ENCODE measurements around the gene TRIM39. TPM values are rescaled to one million over a fixed set of nuclear protein-coding genes. Genes with fewer than 3 reads are reported as not detected.

Gene TRIM39
- total and polyA plus RNA-seq, 2 experiments from 2014 or later, result 13.9 to 15.4 TPM

DNA sequence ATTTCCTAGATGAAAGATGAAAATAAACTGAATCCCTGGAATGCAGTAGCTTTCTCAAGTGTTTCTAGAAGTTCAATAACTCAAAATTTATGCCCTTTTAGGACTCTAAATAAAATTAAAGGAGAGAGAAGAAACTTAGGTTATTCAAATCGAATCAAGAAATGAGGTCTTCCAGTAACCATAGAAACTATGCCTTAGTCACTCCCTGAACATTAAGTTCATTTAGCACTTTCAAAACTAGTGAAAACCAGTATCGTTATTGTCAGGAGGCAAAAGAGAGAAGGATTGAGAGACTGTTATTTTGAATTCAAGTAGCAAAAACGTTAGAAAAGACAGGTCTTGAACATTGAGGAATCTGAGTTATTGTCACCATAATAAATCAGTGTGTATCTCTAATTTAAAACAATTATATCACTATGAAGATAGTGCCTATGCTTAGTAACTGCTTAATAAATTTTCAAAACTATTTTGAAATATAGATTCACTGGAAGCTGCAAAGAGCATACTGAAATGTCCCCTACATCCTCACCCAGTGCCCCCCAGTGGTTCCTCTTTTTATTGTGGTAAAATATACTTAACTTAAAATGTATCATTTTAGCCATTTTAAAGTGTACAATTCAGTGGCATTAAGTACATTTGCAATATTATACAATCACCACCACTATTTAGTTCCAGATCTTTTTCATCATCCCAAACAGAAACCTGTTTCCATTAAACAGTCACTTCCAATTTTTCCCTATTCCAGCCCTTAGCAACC lies 22.9 kb downstream of the TRIM39 start:
- TF ChIP-seq, protein P1, sequence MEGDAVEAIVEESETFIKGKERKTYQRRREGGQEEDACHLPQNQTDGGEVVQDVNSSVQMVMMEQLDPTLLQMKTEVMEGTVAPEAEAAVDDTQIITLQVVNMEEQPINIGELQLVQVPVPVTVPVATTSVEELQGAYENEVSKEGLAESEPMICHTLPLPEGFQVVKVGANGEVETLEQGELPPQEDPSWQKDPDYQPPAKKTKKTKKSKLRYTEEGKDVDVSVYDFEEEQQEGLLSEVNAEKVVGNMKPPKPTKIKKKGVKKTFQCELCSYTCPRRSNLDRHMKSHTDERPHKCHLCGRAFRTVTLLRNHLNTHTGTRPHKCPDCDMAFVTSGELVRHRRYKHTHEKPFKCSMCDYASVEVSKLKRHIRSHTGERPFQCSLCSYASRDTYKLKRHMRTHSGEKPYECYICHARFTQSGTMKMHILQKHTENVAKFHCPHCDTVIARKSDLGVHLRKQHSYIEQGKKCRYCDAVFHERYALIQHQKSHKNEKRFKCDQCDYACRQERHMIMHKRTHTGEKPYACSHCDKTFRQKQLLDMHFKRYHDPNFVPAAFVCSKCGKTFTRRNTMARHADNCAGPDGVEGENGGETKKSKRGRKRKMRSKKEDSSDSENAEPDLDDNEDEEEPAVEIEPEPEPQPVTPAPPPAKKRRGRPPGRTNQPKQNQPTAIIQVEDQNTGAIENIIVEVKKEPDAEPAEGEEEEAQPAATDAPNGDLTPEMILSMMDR (IDR thresholded peaks at IDR 0.05; ENCODE audit: low read depth, low read length), result no peak
- H3K9me3 ChIP-seq (ENCODE audit: low read depth), result no peaks in the 10 kb centered on the region

DNA sequence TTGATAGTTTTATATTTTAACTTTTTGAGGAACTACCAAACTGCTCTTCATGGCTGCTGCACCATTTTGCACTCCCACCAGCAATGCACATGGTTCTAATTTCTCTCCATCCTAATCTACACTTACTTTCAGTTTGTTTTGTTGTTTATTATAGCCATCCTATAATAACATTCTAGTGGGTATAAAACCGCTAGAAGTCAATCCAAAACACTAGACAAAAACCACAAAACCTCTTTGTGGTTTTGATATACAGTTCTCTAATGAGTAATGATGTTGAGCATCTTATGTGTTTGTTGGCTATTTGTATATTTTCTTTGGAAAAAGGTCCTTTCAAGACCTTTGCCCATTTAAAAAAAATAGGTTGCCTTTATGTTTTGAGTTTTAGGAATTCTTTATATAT lies 23.8 kb downstream of the TRIM39 start:
- no peak overlapping the region for H3K4me3 ChIP-seq
- H3K36me3 ChIP-seq, result no peaks in the 10 kb centered on the region
- no peak overlapping the region for H3K27ac ChIP-seq
- TF ChIP-seq, protein P1 (IDR thresholded peaks at IDR 0.05; ENCODE audit: low read depth, low read length), result no peak
- no peaks in the 10 kb centered on the region for H3K4me1 ChIP-seq (ENCODE audit: low read depth)
- no peak for DNase-seq (ENCODE audit: low read depth in 1 of 2, low spot score in 1 of 2)
- H3K9me3 ChIP-seq (ENCODE audit: low read depth), result no peaks in the 10 kb centered on the region
- no peaks in the 10 kb centered on the region for H3K27me3 ChIP-seq

More for the DNA sequence above, 22.9 kb downstream of the TRIM39 start:
- H3K4me1 ChIP-seq (ENCODE audit: low read depth), result no peaks in the 10 kb centered on the region
- H3K27ac ChIP-seq, result no peak overlapping the region
- no peaks in the 10 kb centered on the region for H3K27me3 ChIP-seq
- no peak for DNase-seq (ENCODE audit: low read depth in 1 of 2, low spot score in 1 of 2)
- no peak overlapping the region for H3K4me3 ChIP-seq
- no peaks in the 10 kb centered on the region for H3K36me3 ChIP-seq

DNA sequence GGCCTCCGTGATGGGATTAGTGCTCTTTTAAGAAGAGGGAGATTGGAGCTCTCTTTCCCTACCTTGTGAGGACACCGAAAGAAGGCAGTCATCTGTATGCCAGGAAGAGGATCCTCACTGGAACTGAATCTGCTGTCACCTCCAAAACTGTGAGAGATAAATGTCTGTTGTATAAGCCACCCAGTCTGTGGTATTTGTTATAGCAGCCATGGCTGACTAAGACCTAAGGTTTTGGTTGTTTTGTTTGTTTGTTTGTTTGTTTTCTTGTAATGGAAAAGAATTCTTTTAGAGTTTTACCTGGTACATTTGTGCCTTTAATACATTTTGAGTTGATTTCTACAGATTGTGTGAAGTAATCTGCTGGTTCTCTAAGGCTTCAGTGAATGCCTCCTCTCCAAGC lies 25.8 kb downstream of the TRIM39 start:
- H3K9me3 ChIP-seq (ENCODE audit: low read depth), result no peaks in the 10 kb centered on the region
- DNase-seq (ENCODE audit: low read depth in 1 of 2, low spot score in 1 of 2), result no peak
- no peak overlapping the region for H3K27ac ChIP-seq
- no peaks in the 10 kb centered on the region for H3K4me1 ChIP-seq (ENCODE audit: low read depth)
- no peaks in the 10 kb centered on the region for H3K36me3 ChIP-seq
- H3K4me3 ChIP-seq, result no peak overlapping the region
- no peaks in the 10 kb centered on the region for H3K27me3 ChIP-seq
- TF ChIP-seq, protein P1 (IDR thresholded peaks at IDR 0.05; ENCODE audit: low read depth, low read length), result no peak

DNA sequence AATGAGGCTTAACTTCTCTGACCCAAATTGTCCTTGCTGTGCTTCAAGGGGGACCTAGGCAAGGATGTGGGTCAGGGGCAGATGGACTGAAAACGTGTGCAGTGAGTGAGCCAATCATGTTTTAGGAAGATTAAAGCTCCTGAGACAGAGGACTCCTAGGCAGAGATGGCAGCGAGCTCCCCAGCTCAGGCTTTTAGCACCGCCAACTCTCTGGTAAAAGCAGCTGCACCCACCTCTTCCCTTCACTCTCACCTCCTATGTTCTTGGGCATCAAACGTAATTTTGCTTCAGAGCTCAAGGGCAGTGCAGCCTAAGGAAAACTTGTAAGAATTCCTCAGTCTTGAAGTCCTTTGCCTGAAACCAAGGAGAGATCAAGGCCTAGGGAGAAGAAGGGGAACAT lies 28.6 kb downstream of the TRIM39 start:
- H3K27me3 ChIP-seq, result peaks cover 26% of the 10 kb centered on the region
- H3K27ac ChIP-seq, result no peak overlapping the region
- H3K36me3 ChIP-seq, result no peaks in the 10 kb centered on the region
- no peaks in the 10 kb centered on the region for H3K9me3 ChIP-seq (ENCODE audit: low read depth)
- H3K4me3 ChIP-seq, result no peak overlapping the region
- no peak for DNase-seq (ENCODE audit: low read depth in 1 of 2, low spot score in 1 of 2)
- TF ChIP-seq, protein P1 (IDR thresholded peaks at IDR 0.05; ENCODE audit: low read depth, low read length), result no peak
- no peaks in the 10 kb centered on the region for H3K4me1 ChIP-seq (ENCODE audit: low read depth)

DNA sequence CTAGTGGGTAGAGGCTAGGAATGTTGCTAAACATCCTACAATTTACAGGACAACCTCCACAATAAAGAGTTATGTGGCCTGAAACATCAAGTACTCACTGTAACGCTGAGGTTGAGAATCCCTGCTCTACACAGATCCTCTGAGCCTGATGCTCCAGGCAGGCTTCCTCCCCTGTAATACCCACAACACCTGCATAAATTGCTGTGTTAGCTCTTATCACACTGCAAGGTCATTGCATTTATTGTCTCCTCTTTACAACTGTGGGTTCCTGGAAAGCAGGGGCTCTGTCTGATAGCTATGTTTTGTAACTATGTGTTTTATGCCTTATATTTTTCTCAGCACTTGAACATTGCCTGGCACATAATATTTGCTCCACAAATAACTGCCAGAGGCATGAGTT lies 29.8 kb downstream of the TRIM39 start:
- Histone ChIP-seq H3K4me1 (ENCODE audit: low read depth) (no peaks in the 10 kb centered on the region), H3K27ac (no peak overlapping the region), H3K36me3 (no peaks in the 10 kb centered on the region), H3K9me3 (ENCODE audit: low read depth) (no peaks in the 10 kb centered on the region), H3K4me3 (no peak overlapping the region), H3K27me3 (peaks cover 38% of the 10 kb centered on the region)
- DNase-seq (ENCODE audit: low read depth in 1 of 2, low spot score in 1 of 2), result no peak
- TF ChIP-seq, protein P1 (IDR thresholded peaks at IDR 0.05; ENCODE audit: low read depth, low read length), result no peak

All from cardiac muscle cell (in vitro differentiated cells and primary cell).